Measurements from ENCODE around the gene MAP2K4. TPM values are rescaled to one million over a fixed set of nuclear protein-coding genes. Genes with fewer than 3 reads are reported as not detected.
A peak's percentile ranks its signal among the peaks of the same experiment; 100 is the strongest.

The MAP2K4 gene
- total and polyA plus RNA-seq, 2 experiments from 2014 or later = 24.5 to 34.5 TPM

GRCh38 chr17:12118617-12119016, 97.9 kb downstream of the MAP2K4 start:
- Histone ChIP-seq H3K79me2 (ENCODE audit: insufficient read depth) (peaks cover 13% of the 10 kb centered on the region), H4K20me1 (ENCODE audit: insufficient read depth) (no peaks in the 10 kb centered on the region), H3K36me3 (ENCODE audit: low read depth) (peaks cover 16% of the 10 kb centered on the region), H3K4me2 (ENCODE audit: unreplicated experiment) (no peak overlapping the region), H3F3A (ENCODE audit: insufficient read depth) (peaks cover 12% of the 10 kb centered on the region; the same call in 1 of the 2 replicates), H3K4me1 (ENCODE audit: insufficient read depth) (peaks cover 20% of the 10 kb centered on the region), H3K27ac (no peak overlapping the region), H2AFZ (no peak overlapping the region), H3K9me2 (ENCODE audit: insufficient read depth) (no peaks in the 10 kb centered on the region), H3K9me3 (ENCODE audit: low read depth) (no peaks in the 10 kb centered on the region), H3K27me3 (replicated peaks; ENCODE audit: insufficient read depth) (no peaks in the 10 kb centered on the region), H3K9ac (no peak overlapping the region), H3K4me3 (no peak overlapping the region)
- peak; percentile 43 for DNase-seq
- in situ Hi-C loops (cut with MboI) = no loop called here
- WGBS, 2 experiments (ENCODE audit: low coverage in 1 of 2, low lambda C conversion rate in 2 of 2, missing lambda C conversion rate in 2 of 2) = 85 to 89% methylated on average over 3 of the region's 3 CpGs
- TF ChIP-seq EZH2phosphoT487 (IDR thresholded peaks at IDR 0.05; ENCODE audit: insufficient read depth, low read depth) (no peak), EZH2 (IDR thresholded peaks at IDR 0.05; ENCODE audit: insufficient read depth, poor library complexity, severe bottlenecking) (no peak)

DNA sequence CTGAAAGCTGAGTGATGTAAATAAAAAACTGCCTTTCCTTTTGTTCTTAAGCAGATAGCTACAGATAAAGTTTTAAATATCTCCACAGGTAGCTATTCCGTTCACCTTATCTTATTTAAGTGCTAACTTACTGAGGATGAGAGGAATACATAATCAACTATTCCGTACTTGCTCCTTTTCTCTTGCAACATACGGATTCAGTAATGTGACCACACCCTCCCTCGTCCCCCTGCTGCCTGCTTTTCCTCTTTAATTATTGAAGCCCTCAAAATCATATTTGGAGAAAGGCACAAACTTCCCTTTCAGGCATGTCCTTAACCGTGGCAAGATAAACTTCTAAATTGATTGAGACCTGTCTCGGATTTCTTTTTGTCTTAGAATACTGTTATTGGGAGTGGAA, 101.4 kb downstream of the MAP2K4 start:
- H3K9me2 ChIP-seq (ENCODE audit: insufficient read depth) = no peaks in the 10 kb centered on the region
- H3K4me3 ChIP-seq = peak overlapping the region; percentile 59
- H3K27me3 ChIP-seq (replicated peaks; ENCODE audit: insufficient read depth) = no peaks in the 10 kb centered on the region
- H4K20me1 ChIP-seq (ENCODE audit: insufficient read depth) = no peaks in the 10 kb centered on the region
- TF ChIP-seq EZH2 (IDR thresholded peaks at IDR 0.05; ENCODE audit: insufficient read depth, poor library complexity, severe bottlenecking) (no peak), EZH2phosphoT487 (IDR thresholded peaks at IDR 0.05; ENCODE audit: insufficient read depth, low read depth) (no peak)
- H3K4me2 ChIP-seq (ENCODE audit: unreplicated experiment) = peak overlapping the region; percentile 94
- peak overlapping the region; percentile 64 for H3K9ac ChIP-seq
- H3K27ac ChIP-seq = peak overlapping the region; percentile 63
- H3K9me3 ChIP-seq (ENCODE audit: low read depth) = no peaks in the 10 kb centered on the region
- peaks cover 12% of the 10 kb centered on the region; the same call in 1 of the 2 replicates for H3F3A ChIP-seq (ENCODE audit: insufficient read depth)
- WGBS, 2 experiments (ENCODE audit: low coverage in 1 of 2, low lambda C conversion rate in 2 of 2, missing lambda C conversion rate in 2 of 2) = 19 to 20% methylated on average over 6 of the region's 6 CpGs
- H3K4me1 ChIP-seq (ENCODE audit: insufficient read depth) = peaks cover 20% of the 10 kb centered on the region
- H2AFZ ChIP-seq = 0 out of 2 replicates have a peak overlapping the region, but pooled peaks have one; percentile 22
- peaks cover 17% of the 10 kb centered on the region for H3K36me3 ChIP-seq (ENCODE audit: low read depth)
- in situ Hi-C loops (cut with MboI) = no loop called here
- peaks cover 25% of the 10 kb centered on the region for H3K79me2 ChIP-seq (ENCODE audit: insufficient read depth)
- DNase-seq = peak; percentile 54

DNA sequence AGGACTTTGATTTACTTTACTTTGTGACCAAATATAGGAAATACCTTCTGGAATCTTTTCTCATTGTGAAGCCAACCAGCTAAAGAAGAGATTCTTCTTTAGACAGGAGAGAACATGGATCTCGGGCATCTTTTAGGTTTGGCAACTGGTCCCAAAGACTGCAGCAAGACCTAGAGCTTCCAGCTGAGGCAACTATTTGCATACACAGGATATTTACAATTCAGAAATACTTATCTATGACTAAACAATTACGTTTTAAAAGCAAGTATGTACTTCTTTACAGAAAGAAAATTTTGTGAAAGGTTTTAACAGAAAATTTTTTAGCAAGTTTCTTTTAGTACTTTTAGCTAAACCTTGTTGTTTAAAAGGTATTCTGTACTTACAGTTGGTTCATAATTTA, 106.5 kb downstream of the MAP2K4 start:
- no peaks in the 10 kb centered on the region for H3K9me3 ChIP-seq (ENCODE audit: low read depth)
- 0 out of 2 replicates have a peak, but pooled peaks cover 1% of the 10 kb centered on the region for H3F3A ChIP-seq (ENCODE audit: insufficient read depth)
- peaks cover 4% of the 10 kb centered on the region for H3K4me1 ChIP-seq (ENCODE audit: insufficient read depth)
- no peaks in the 10 kb centered on the region for H4K20me1 ChIP-seq (ENCODE audit: insufficient read depth)
- no peak overlapping the region for H3K27ac ChIP-seq
- in situ Hi-C loops (cut with MboI) = no loop called here
- WGBS, 2 experiments (ENCODE audit: low coverage in 1 of 2, low lambda C conversion rate in 2 of 2, missing lambda C conversion rate in 2 of 2) = 35 to 36% methylated on average over 2 of the region's 2 CpGs
- H3K79me2 ChIP-seq (ENCODE audit: insufficient read depth) = peaks cover 24% of the 10 kb centered on the region
- no peaks in the 10 kb centered on the region for H3K9me2 ChIP-seq (ENCODE audit: insufficient read depth)
- no peak for DNase-seq
- peaks cover 35% of the 10 kb centered on the region for H3K36me3 ChIP-seq (ENCODE audit: low read depth)
- no peak overlapping the region for H3K9ac ChIP-seq
- no peaks in the 10 kb centered on the region for H3K27me3 ChIP-seq (replicated peaks; ENCODE audit: insufficient read depth)
- no peak overlapping the region for H2AFZ ChIP-seq
- no peak overlapping the region for H3K4me3 ChIP-seq
- TF ChIP-seq EZH2phosphoT487 (IDR thresholded peaks at IDR 0.05; ENCODE audit: insufficient read depth, low read depth) = no peak
- no peak for TF ChIP-seq EZH2 (IDR thresholded peaks at IDR 0.05; ENCODE audit: insufficient read depth, poor library complexity, severe bottlenecking)
- no peak overlapping the region for H3K4me2 ChIP-seq (ENCODE audit: unreplicated experiment)

GRCh38 chr17:12127667-12128066, 107.0 kb downstream of the MAP2K4 start:
- in situ Hi-C loops (cut with MboI) = no loop called here
- Histone ChIP-seq H3K36me3 (ENCODE audit: low read depth) (peaks cover 35% of the 10 kb centered on the region), H3K4me3 (no peak overlapping the region), H3K27me3 (replicated peaks; ENCODE audit: insufficient read depth) (no peaks in the 10 kb centered on the region), H3K27ac (no peak overlapping the region), H3K79me2 (ENCODE audit: insufficient read depth) (peaks cover 19% of the 10 kb centered on the region), H3K9me2 (ENCODE audit: insufficient read depth) (no peaks in the 10 kb centered on the region), H4K20me1 (ENCODE audit: insufficient read depth) (no peaks in the 10 kb centered on the region), H2AFZ (no peak overlapping the region), H3K4me2 (ENCODE audit: unreplicated experiment) (no peak overlapping the region), H3F3A (ENCODE audit: insufficient read depth) (no peaks in the 10 kb centered on the region), H3K9ac (no peak overlapping the region), H3K9me3 (ENCODE audit: low read depth) (no peaks in the 10 kb centered on the region), H3K4me1 (ENCODE audit: insufficient read depth) (no peaks in the 10 kb centered on the region)
- 4 to 15% methylated on average over 2 of the region's 2 CpGs for WGBS, 2 experiments (ENCODE audit: low coverage in 1 of 2, low lambda C conversion rate in 2 of 2, missing lambda C conversion rate in 2 of 2)
- DNase-seq = no peak
- TF ChIP-seq EZH2phosphoT487 (IDR thresholded peaks at IDR 0.05; ENCODE audit: insufficient read depth, low read depth) (no peak), EZH2 (IDR thresholded peaks at IDR 0.05; ENCODE audit: insufficient read depth, poor library complexity, severe bottlenecking) (no peak)

- WGBS, 2 experiments (ENCODE audit: low coverage in 1 of 2, low lambda C conversion rate in 2 of 2, missing lambda C conversion rate in 2 of 2) = 97 to 100% methylated on average over 7 of the region's 7 CpGs
- Histone ChIP-seq H3K4me3 (no peak overlapping the region), H3K4me1 (ENCODE audit: insufficient read depth) (no peaks in the 10 kb centered on the region), H3K27ac (no peak overlapping the region), H3F3A (ENCODE audit: insufficient read depth) (no peaks in the 10 kb centered on the region), H3K9me2 (ENCODE audit: insufficient read depth) (no peaks in the 10 kb centered on the region), H2AFZ (no peak overlapping the region), H3K9me3 (ENCODE audit: low read depth) (no peaks in the 10 kb centered on the region), H3K79me2 (ENCODE audit: insufficient read depth) (peaks cover 9% of the 10 kb centered on the region), H4K20me1 (ENCODE audit: insufficient read depth) (no peaks in the 10 kb centered on the region), H3K4me2 (ENCODE audit: unreplicated experiment) (no peak overlapping the region), H3K9ac (no peak overlapping the region), H3K36me3 (ENCODE audit: low read depth) (peaks cover 35% of the 10 kb centered on the region), H3K27me3 (replicated peaks; ENCODE audit: insufficient read depth) (no peaks in the 10 kb centered on the region)
- DNase-seq = no peak
- TF ChIP-seq EZH2 (IDR thresholded peaks at IDR 0.05; ENCODE audit: insufficient read depth, poor library complexity, severe bottlenecking) (no peak), EZH2phosphoT487 (IDR thresholded peaks at IDR 0.05; ENCODE audit: insufficient read depth, low read depth) (no peak)
- in situ Hi-C loops (cut with MboI) = no loop called here
These were observed 108.3 kb downstream of the MAP2K4 start for GRCh38 chr17:12128946-12129345.
